Stimulated activated CD4-positive, alpha-beta T cell treated with anti-CD3 and anti-CD28 coated beads, Interleukin-4, amount 100 ng/mL, for 4 hours (primary cell): Measurements from ENCODE around the gene CEP78.
A peak's percentile ranks its signal among the peaks of the same experiment; 100 is the strongest.
"Not testable (repeated sequence)": the region's sequence is repeated elsewhere in the genome, so short reads cannot be mapped to it uniquely, and the experiment has no call there.

Source experiments
- DNase-seq, 2 experiments: peaks; one replicate each; pipeline ENCODE4 v3.0.0-alpha.2; 2020

Gene CEP78

GRCh38 chr9:78235762-78236550, at the start of gene CEP78:
TSS of gene CEP78 (plus strand) at chr9:78236075. CDS start at chr9:78236351, 276 bp downstream.
- DNase-seq, result peak; percentile 84 to 87

- no peak for DNase-seq
These were observed 48.0 kb upstream of the CEP78 start for GRCh38 chr9:78187763-78188484.

- no peak for DNase-seq
These were observed 47.3 kb upstream of the CEP78 start for GRCh38 chr9:78188594-78188993.

- no peak for DNase-seq
These were observed 46.9 kb upstream of the CEP78 start for GRCh38 chr9:78189001-78189400.

- no peak for DNase-seq
These were observed 46.4 kb upstream of the CEP78 start for GRCh38 chr9:78189461-78189860.

- DNase-seq, result no peak
These were observed 43.9 kb upstream of the CEP78 start for GRCh38 chr9:78191931-78192330.

GRCh38 chr9:78196258-78196657, 39.6 kb upstream of the CEP78 start:
- no peak for DNase-seq

- peak; percentile 14 to 51 for DNase-seq
These were observed 34.6 kb upstream of the CEP78 start for GRCh38 chr9:78201158-78201777.

GRCh38 chr9:78207319-78207718, 28.6 kb upstream of the CEP78 start:
- DNase-seq, result no peak

- no peak for DNase-seq
These were observed 28.0 kb upstream of the CEP78 start for GRCh38 chr9:78207901-78208300.

GRCh38 chr9:78209127-78209526, 26.7 kb upstream of the CEP78 start:
- no peak for DNase-seq

GRCh38 chr9:78210841-78211301, 25.0 kb upstream of the CEP78 start:
- no peak for DNase-seq

- DNase-seq, result no peak
These were observed 23.0 kb upstream of the CEP78 start for GRCh38 chr9:78212868-78213267.

GRCh38 chr9:78213712-78214111, 22.2 kb upstream of the CEP78 start:
- no peak for DNase-seq

GRCh38 chr9:78214492-78214891, 21.4 kb upstream of the CEP78 start:
- DNase-seq, result no peak

- no peak for DNase-seq
These were observed 20.2 kb upstream of the CEP78 start for GRCh38 chr9:78215706-78216105.

- no peak for DNase-seq
These were observed 17.0 kb upstream of the CEP78 start for GRCh38 chr9:78218890-78219289.

- no peak for DNase-seq
These were observed 14.4 kb upstream of the CEP78 start for GRCh38 chr9:78221425-78221824.

GRCh38 chr9:78221841-78222240, 14.0 kb upstream of the CEP78 start:
- DNase-seq, result not testable (repeated sequence)

GRCh38 chr9:78230761-78231160, 5.1 kb upstream of the CEP78 start:
- no peak for DNase-seq

- DNase-seq, result not testable (repeated sequence)
These were observed 3.4 kb upstream of the CEP78 start for GRCh38 chr9:78232471-78232870.

GRCh38 chr9:78234810-78235209, 1.1 kb upstream of the CEP78 start:
- DNase-seq, result no peak

GRCh38 chr9:78235256-78235761, 566 bp upstream of the CEP78 start:
- DNase-seq, result no peak

- no peak for DNase-seq
These were observed 656 bp downstream of the CEP78 start for GRCh38 chr9:78236551-78236910.
